ENCODE measurements around the gene CSF2. TPM values are rescaled to one million over a fixed set of nuclear protein-coding genes. Genes with fewer than 3 reads are reported as not detected.

Gene CSF2
- total RNA-seq: not detected

- no peaks in the 10 kb centered on the region for H3K36me3 ChIP-seq
- no peak within 1 kb of the TSS for H3K4me3 ChIP-seq
- H3K9me3 ChIP-seq: no peaks in the 10 kb centered on the region
- TF ChIP-seq, protein P1, sequence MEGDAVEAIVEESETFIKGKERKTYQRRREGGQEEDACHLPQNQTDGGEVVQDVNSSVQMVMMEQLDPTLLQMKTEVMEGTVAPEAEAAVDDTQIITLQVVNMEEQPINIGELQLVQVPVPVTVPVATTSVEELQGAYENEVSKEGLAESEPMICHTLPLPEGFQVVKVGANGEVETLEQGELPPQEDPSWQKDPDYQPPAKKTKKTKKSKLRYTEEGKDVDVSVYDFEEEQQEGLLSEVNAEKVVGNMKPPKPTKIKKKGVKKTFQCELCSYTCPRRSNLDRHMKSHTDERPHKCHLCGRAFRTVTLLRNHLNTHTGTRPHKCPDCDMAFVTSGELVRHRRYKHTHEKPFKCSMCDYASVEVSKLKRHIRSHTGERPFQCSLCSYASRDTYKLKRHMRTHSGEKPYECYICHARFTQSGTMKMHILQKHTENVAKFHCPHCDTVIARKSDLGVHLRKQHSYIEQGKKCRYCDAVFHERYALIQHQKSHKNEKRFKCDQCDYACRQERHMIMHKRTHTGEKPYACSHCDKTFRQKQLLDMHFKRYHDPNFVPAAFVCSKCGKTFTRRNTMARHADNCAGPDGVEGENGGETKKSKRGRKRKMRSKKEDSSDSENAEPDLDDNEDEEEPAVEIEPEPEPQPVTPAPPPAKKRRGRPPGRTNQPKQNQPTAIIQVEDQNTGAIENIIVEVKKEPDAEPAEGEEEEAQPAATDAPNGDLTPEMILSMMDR (IDR thresholded peaks at IDR 0.05): no peak
- TF ChIP-seq POLR2A (IDR thresholded peaks at IDR 0.05): no peak
- no peak for DNase-seq
- no peaks in the 10 kb centered on the region for H3K27me3 ChIP-seq
- peak within 1 kb of the TSS in 1 of 4 donors; percentile 19 for H3K27ac ChIP-seq
- no peaks in the 10 kb centered on the region for H3K4me1 ChIP-seq
These were observed at the start of gene CSF2 for GRCh38 chr5:132073231-132074013. CSF2 (plus strand) TSS chr5:132073789; CDS start chr5:132073824, 35 bp downstream.

DNA sequence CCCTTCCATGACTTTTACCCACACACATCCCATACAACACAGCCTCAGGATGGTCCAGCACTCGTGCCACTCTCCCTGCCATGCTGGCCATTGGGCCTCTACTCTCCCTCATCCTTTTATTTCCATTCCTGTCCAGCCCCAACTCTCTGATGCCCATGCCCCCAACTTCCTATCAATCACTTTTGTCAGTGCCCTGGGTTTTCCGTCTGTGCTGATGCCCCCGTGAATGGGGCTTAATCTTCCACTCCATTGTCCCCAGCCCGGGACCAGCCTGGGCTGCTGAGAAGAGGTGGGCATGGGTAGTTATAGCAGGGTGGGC is 49.5 kb upstream of the CSF2 start:
- no peak for DNase-seq
- Histone ChIP-seq H3K4me3 (no peak overlapping the region), H3K27ac (no peak overlapping the region), H3K9me3 (no peaks in the 10 kb centered on the region), H3K4me1 (peaks cover 0 to 5% (median 2%) of the 10 kb centered on the region in 4 donors), H3K27me3 (no peaks in the 10 kb centered on the region), H3K36me3 (no peaks in the 10 kb centered on the region)
- TF ChIP-seq, protein P1 (IDR thresholded peaks at IDR 0.05): no peak
- TF ChIP-seq POLR2A (IDR thresholded peaks at IDR 0.05): no peak

DNA sequence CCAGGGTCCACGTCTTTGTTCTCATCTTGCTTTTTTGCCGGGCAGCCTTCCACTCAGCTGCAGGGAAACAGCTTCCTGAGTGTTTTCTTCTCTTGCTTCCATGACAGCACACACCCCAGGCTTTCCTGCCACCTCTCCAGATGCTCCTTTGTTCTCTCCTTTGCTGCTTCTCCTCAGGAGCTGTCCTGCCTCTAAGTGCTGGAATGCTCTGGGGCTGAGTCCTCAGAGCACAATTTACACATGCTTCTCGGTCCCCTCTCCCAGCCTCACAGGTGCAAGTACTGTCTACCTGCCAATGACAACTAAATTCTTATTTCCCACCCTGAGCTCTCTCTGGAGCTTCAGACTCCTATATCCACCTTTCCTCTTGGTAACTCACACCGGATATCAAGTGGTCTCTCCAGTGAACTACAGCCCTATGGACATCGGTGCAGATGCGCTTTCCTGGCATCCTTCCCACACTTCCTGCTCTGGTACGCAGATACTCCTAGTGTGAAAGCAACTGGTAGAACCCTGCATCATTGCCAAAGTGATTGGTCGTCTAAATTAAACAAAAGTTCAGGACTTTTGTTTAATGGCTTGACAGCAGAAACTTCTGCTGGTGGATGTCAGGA is 48.7 kb upstream of the CSF2 start:
- no peaks in the 10 kb centered on the region for H3K27me3 ChIP-seq
- no peaks in the 10 kb centered on the region for H3K36me3 ChIP-seq
- no peak overlapping the region for H3K4me3 ChIP-seq
- H3K9me3 ChIP-seq: no peaks in the 10 kb centered on the region
- TF ChIP-seq POLR2A (IDR thresholded peaks at IDR 0.05): no peak
- TF ChIP-seq, protein P1 (IDR thresholded peaks at IDR 0.05): no peak
- H3K4me1 ChIP-seq: peaks cover 0 to 3% (median under 1%) of the 10 kb centered on the region in 4 donors
- H3K27ac ChIP-seq: no peak overlapping the region
- DNase-seq: no peak

- no peak overlapping the region for H3K4me3 ChIP-seq
- no peaks in the 10 kb centered on the region for H3K9me3 ChIP-seq
- no peaks in the 10 kb centered on the region for H3K27me3 ChIP-seq
- H3K36me3 ChIP-seq: no peaks in the 10 kb centered on the region
- peaks cover 0 to 2% (median 0%) of the 10 kb centered on the region in 4 donors for H3K4me1 ChIP-seq
- no peak overlapping the region for H3K27ac ChIP-seq
- DNase-seq: no peak
- no peak for TF ChIP-seq POLR2A (IDR thresholded peaks at IDR 0.05)
- TF ChIP-seq, protein P1 (IDR thresholded peaks at IDR 0.05): no peak
These were observed 48.1 kb upstream of the CSF2 start for GRCh38 chr5:132025403-132025971.

DNA sequence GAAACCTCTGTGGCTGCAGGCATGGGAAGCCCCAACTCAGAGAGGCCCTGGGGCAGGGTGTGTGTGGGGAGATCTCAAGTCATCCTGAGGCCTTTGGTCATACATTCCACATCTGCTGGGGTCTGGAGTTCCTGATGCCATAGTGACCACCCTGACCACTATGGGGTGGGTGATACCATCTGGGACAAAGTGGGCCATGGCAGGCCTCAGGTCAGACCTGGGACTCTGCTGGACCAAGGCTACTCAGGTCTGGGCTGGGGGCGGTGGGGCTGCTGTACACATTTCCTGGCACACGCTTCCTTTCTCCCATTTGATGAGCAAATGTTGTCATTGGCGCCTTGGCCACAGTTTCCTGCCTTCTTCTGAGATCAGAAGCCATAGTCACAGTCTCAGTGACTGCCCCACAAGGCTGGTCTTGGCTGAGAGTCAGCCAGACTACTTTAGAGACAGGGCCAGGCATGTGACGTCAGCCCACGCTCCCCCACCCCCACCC is 47.0 kb upstream of the CSF2 start:
- no peak overlapping the region for H3K4me3 ChIP-seq
- TF ChIP-seq, protein P1 (IDR thresholded peaks at IDR 0.05): no peak
- no peak for TF ChIP-seq POLR2A (IDR thresholded peaks at IDR 0.05)
- no peaks in the 10 kb centered on the region for H3K4me1 ChIP-seq
- no peaks in the 10 kb centered on the region for H3K9me3 ChIP-seq
- peak in 1 of 3 donors; percentile 68 for DNase-seq
- H3K27me3 ChIP-seq: no peaks in the 10 kb centered on the region
- H3K27ac ChIP-seq: no peak overlapping the region
- no peaks in the 10 kb centered on the region for H3K36me3 ChIP-seq
